ENCODE results near the gene PRKCE.
"Not testable (repeated sequence)": the region's sequence is repeated elsewhere in the genome, so short reads cannot be mapped to it uniquely, and the experiment has no call there.

The PRKCE gene

GRCh38 chr2:45669032-45669486 lies 17.6 kb downstream of the PRKCE start:
- DNase-seq, result peak; percentile 63

DNA sequence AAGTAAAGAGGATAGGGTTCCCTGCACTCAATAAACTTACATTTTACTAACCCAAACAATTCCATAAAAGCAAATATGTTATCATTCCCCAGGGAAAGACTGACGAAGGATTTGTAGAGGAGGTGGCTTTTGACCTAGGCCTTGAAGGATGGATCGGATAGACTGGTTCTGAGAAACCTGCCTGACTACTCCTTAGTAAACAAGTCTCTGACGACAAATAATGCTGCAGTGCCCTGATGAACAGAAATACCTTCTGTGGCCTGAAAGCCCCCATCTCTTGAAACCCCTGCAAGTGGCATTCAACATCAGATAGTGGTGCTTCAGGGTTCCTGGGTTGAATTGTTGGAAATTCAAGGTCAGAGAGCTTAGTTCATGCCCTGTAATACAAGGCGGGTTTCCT lies 19.2 kb downstream of the PRKCE start:
- DNase-seq, result no peak

DNA sequence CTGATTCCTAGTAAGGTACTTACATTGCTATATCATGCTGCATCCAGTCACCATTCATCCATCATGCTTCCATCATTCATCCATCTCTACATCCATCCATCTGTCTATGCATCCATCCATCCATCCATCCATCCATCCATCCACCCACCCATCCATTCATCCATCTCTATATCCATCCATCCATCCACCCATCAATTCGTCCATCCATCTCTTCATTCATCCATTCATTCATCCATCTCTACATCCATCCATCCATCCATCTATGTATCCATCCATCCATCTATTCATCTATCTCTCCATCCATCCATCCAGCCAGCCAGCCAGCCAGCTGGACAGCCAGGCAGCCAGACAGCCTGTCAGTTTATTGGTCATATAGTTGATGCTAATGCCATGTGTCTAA lies 20.7 kb downstream of the PRKCE start:
- DNase-seq, result no peak

- DNase-seq, result no peak
These were observed 22.8 kb downstream of the PRKCE start for GRCh38 chr2:45674035-45674816.

- no peak for DNase-seq
These were observed 23.9 kb downstream of the PRKCE start for GRCh38 chr2:45675263-45675812.

- no peak for DNase-seq
These were observed 24.6 kb downstream of the PRKCE start for GRCh38 chr2:45676088-45676487.

- DNase-seq, result no peak
These were observed 27.4 kb downstream of the PRKCE start for GRCh38 chr2:45678791-45679348.

- DNase-seq, result no peak
These were observed 29.0 kb downstream of the PRKCE start for GRCh38 chr2:45680351-45680967.

GRCh38 chr2:45681675-45682074 lies 30.2 kb downstream of the PRKCE start:
- DNase-seq, result peak; percentile 90

- no peak for DNase-seq
These were observed 31.8 kb downstream of the PRKCE start for GRCh38 chr2:45683292-45683691.

GRCh38 chr2:45684756-45685155 lies 33.3 kb downstream of the PRKCE start:
- DNase-seq, result no peak

- no peak for DNase-seq
These were observed 33.8 kb downstream of the PRKCE start for GRCh38 chr2:45685260-45685659.

DNA sequence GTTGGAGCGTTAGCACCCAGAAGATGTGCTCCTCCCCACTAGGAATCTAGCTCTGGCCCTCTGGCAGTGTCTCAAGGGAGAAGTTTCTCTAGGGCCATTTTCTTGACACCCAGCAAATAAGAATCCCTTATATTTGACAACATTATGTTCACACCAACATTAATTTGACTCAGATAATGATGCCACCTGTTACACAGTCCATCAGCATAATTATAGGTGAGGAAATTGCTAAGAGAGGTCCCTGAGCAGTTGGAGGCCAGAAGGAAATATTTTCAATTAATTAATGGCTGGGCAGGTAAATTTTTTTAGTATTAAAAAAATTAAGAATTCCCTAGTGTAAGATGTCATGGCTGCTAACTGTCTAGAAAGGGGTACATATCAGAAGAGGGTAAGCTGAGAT lies 36.5 kb downstream of the PRKCE start:
- DNase-seq, result no peak

DNA sequence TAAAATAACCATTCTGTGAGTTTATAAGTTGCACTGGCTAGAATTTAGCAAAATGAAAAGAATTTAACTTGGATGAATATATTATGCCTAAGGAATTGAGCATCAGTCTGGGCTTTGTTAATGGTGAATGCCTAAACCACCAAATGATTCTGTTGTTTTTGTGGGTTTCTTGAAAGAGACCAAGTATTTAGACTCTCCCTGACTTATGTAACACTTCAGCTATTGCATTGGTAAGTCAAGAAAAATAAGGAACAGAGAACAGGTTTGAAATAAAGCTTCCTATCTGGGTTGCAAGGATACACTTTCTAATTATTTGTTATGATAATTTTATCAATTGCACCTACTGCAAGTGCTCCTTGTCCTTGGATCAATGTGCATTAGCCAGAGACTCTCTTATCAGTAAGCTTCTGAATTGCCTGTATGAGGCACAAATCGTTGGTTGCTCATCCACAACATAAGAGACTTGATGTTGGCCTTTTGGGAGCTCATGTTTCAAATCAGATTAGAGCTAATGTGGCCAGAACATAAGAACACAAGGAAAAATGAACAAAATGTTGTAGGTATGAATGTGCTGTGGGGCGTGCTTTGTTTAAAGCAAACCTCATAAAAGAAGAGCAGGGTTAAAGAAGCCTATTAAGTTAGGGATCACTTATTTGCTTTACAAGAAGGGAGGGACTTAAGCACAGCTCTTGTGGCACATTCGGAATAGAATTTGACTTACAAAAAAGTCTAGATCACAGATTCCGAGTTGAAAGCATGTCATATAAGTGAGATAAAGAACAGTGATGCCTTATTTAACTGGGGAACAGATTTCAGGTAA lies 37.2 kb downstream of the PRKCE start:
- DNase-seq, result no peak

- DNase-seq, result no peak
These were observed 38.8 kb downstream of the PRKCE start for GRCh38 chr2:45690231-45690630.

DNA sequence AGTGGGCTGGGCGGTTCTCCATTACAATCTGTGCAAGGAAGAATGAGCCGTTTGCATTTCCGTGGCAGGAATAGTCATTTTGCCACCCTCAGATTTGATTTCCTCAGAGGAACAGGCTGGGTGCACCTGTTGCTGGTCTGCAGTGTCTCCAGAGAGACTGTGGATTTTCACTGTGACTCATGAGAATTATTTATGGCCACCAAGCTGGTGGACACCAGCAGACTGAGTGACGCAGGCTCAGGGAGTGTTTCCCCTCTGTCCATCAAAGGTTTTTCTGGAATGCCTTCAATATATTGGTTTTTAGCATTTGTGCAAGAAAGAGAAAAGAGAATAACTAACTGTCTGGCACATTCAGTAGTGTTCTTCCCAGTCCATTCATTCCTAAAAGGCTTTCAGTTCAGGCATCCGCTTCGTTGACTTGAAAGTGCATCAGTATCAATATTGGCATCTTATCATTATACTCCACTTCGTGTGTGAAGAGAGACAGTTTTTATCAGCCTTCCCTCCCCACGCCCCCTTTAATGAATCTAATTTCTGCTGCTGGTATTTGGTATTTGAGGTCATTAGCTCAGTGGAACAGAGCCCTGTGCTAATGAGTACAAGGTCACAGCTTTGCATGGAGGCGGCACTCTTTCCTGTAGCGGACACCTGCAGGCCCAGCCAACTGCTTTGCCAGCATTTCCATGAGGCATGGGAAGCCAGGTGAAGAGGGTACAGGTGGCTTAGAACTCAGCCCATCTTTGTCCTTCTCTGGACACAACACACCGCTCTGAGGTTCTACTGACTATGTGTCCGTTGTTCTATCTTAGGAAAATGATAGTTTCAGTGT lies 39.9 kb downstream of the PRKCE start:
- DNase-seq, result no peak

GRCh38 chr2:45692566-45692965 lies 41.1 kb downstream of the PRKCE start:
- no peak for DNase-seq

DNA sequence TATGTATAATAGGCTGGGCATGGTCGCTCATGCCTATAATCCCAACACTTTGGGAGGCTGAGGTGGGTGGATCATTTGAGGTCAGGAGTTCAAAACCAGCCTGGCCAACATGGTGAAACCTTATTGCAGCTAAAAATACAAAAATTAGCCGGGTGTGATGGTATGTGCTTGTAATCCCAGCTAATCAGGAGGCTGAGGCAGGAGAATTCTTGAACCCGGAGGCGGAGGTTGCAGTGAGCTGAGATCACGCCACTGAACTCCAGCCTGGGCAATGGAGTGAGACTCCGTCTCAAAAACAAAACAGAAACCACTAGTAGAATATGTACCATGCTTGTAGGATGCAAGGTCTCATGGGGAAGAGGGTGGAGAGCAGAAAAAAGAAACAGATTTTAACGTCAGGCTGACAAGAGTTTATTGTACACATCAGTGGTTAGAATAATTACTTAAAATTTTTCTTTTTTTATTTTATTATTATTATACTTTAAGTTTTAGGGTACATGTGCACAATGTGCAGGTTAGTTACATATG lies 44.1 kb downstream of the PRKCE start:
- not testable (repeated sequence) for DNase-seq

DNA sequence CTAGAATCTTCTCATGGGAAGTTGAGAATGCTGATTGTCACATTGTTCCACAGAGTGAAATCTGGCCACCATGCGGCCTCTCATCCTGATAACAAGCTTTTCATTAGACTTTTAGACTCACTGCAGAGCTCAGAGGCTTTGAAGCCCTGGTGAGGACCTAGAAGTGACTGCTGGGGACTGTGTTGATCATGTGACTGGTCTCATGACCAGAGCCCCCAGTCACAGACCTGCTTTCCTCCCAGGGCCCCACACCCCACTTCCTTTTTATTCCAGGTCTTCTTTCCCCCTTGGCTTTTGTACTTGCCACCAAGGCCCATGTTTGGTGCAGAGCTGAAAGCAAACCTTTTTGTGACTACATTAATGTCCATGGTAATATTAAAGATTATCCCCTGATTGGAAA lies 45.2 kb downstream of the PRKCE start:
- DNase-seq, result no peak

DNA sequence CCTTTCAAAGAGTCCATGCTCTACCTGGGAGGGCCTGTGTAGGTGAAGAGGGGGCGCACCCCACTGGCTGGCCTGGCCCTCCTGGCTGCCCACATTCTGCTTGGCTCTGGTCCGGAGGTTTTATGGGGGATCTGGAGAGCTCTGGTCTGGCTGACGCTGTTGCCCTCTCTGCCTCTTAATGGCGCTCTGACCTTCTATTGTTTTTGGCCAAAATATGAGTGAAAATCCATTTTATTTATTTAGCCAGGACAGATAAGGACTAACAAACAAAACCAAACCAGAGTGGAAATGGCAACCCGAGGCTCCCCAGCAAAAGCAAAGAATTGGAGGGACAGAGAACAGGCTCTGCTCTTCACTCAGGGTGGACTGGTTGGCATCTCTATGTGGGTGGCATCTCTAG lies 45.7 kb downstream of the PRKCE start:
- no peak for DNase-seq

GRCh38 chr2:45698554-45698953 lies 47.1 kb downstream of the PRKCE start:
- DNase-seq, result no peak

Measured in fibroblast of skin of back (primary cell).